Mesenchymal stem cell (in vitro differentiated cells and primary cell): ENCODE results near the gene CHRNA4.

Experiments used
- DNase-seq: peaks from one replicate; pipeline ENCODE4 v3.0.0-alpha.2; 2013
- H2AFZ ChIP-seq: one replicate; pipeline ENCODE4 v1.6.1; 2013; ENCODE audit warnings: low read depth, mild to moderate bottlenecking, control low read depth, inconsistent platforms, low read length, moderate library complexity
- H2AK5ac ChIP-seq: 2 replicates; pipeline ENCODE4 v1.6.1; 2013; ENCODE audit warnings: low read length, moderate library complexity, mild to moderate bottlenecking, inconsistent platforms; ENCODE audit not compliant: severe bottlenecking
- H2BK120ac ChIP-seq: one replicate; pipeline ENCODE4 v1.6.1; 2013; ENCODE audit warnings: low read depth, mild to moderate bottlenecking, inconsistent platforms, low read length, moderate library complexity
- H2BK12ac ChIP-seq, 2 experiments: one replicate each; pipeline ENCODE4 v1.6.1; 2013; ENCODE audit warnings: inconsistent platforms in 2 of 2, low read length in 2 of 2, mild to moderate bottlenecking in 2 of 2, moderate library complexity in 2 of 2, control low read depth in 1 of 2
- H2BK15ac ChIP-seq: one replicate; pipeline ENCODE4 v1.6.1; 2013; ENCODE audit warnings: mild to moderate bottlenecking, low read depth, inconsistent platforms; ENCODE audit not compliant: poor library complexity, severe bottlenecking
- H2BK5ac ChIP-seq: 2 replicates; pipeline ENCODE4 v1.6.1; 2013; ENCODE audit warnings: low read depth, mild to moderate bottlenecking, low read length, control low read depth, inconsistent platforms; ENCODE audit not compliant: poor library complexity, severe bottlenecking
- H3K14ac ChIP-seq, 2 experiments: one replicate each; pipeline ENCODE4 v1.6.1; 2013; ENCODE audit warnings: inconsistent platforms in 2 of 2, low read length in 2 of 2, control low read depth in 1 of 2, mild to moderate bottlenecking in 1 of 2, moderate library complexity in 1 of 2
- H3K18ac ChIP-seq, 2 experiments: one replicate each; pipeline ENCODE4 v1.6.1; 2013; ENCODE audit warnings: inconsistent platforms in 2 of 2, low read length in 2 of 2, control low read depth in 1 of 2, low read depth in 1 of 2, mild to moderate bottlenecking in 1 of 2
- H3K23ac ChIP-seq, 2 experiments: one replicate each; pipeline ENCODE4 v1.6.1; 2013; ENCODE audit warnings: inconsistent platforms in 2 of 2, low read length in 2 of 2, mild to moderate bottlenecking in 2 of 2, moderate library complexity in 2 of 2, control low read depth in 1 of 2
- H3K27ac ChIP-seq: 2 replicates; pipeline ENCODE4 v1.5.1; 2013; ENCODE audit warnings: mild to moderate bottlenecking, moderate library complexity, low read length, control low read depth, inconsistent platforms; ENCODE audit not compliant: poor library complexity, severe bottlenecking
- H3K27me3 ChIP-seq, 2 experiments: 2 replicates each; pipeline versions ENCODE4 v1.6.1 to v1.7.0; 2013; ENCODE audit warnings: low read length in 2 of 2, mild to moderate bottlenecking in 2 of 2, moderate library complexity in 2 of 2, control low read depth in 1 of 2, inconsistent platforms in 1 of 2; ENCODE audit not compliant: control insufficient read depth in 1 of 2, insufficient read depth in 1 of 2
- H3K36me3 ChIP-seq, 2 experiments: 2 replicates each; pipeline versions ENCODE4 v1.6.1 to v1.7.0; 2013; ENCODE audit warnings: low read length in 2 of 2, control low read depth in 1 of 2, inconsistent platforms in 1 of 2, low read depth in 1 of 2, mild to moderate bottlenecking in 1 of 2; ENCODE audit not compliant: insufficient read depth in 2 of 2, control insufficient read depth in 1 of 2
- H3K4ac ChIP-seq, 2 experiments: one replicate each; pipeline ENCODE4 v1.6.1; 2013; ENCODE audit warnings: inconsistent platforms in 2 of 2, low read length in 2 of 2, mild to moderate bottlenecking in 2 of 2, moderate library complexity in 2 of 2, control low read depth in 1 of 2, low read depth in 1 of 2
- H3K4me1 ChIP-seq: 2 replicates; pipeline ENCODE4 v1.6.1; 2013; ENCODE audit warnings: low read depth, low read length, control low read depth; ENCODE audit not compliant: control insufficient read depth, insufficient read depth
- H3K4me2 ChIP-seq: 2 replicates; pipeline ENCODE4 v1.6.1; 2013; ENCODE audit warnings: low read length, mild to moderate bottlenecking, inconsistent platforms; ENCODE audit not compliant: poor library complexity, severe bottlenecking
- H3K4me3 ChIP-seq, 2 experiments: 2 replicates each; pipeline versions ENCODE4 v1.5.1 to v1.7.0; 2013; ENCODE audit warnings: low read length in 2 of 2, mild to moderate bottlenecking in 2 of 2, control low read depth in 1 of 2, low read depth in 1 of 2; ENCODE audit not compliant: insufficient read depth in 1 of 2
- H3K79me1 ChIP-seq: replicated peaks from 2 replicates; pipeline ENCODE4 v1.6.1; 2013; ENCODE audit warnings: mild to moderate bottlenecking, control low read depth, low read length, inconsistent platforms; ENCODE audit not compliant: poor library complexity, severe bottlenecking
- H3K9ac ChIP-seq: 2 replicates; pipeline ENCODE4 v1.7.0; 2013; ENCODE audit warnings: mild to moderate bottlenecking, low read length, moderate library complexity
- H3K9me3 ChIP-seq: 2 replicates; pipeline ENCODE4 v1.7.0; 2013; ENCODE audit warnings: mild to moderate bottlenecking, low read length; ENCODE audit not compliant: control insufficient read depth
- H4K8ac ChIP-seq: one replicate; pipeline ENCODE4 v1.6.1; 2013; ENCODE audit warnings: inconsistent platforms, mild to moderate bottlenecking, low read length, moderate library complexity
- H4K91ac ChIP-seq: one replicate; pipeline ENCODE4 v1.6.1; 2013; ENCODE audit warnings: mild to moderate bottlenecking, low read length, inconsistent platforms
- WGBS: methylation state at CpG from one replicate; pipeline ENCODE4 v1.1.7; 2013; ENCODE audit warnings: mixed read lengths; 5-methylcytosine and 5-hydroxymethylcytosine counted together

The CHRNA4 gene

GRCh38 chr20:63375438-63375837, 14.3 kb upstream of the CHRNA4 start:
- Histone ChIP-seq H2AK5ac (no peak overlapping the region), H2BK5ac (no peak overlapping the region), H3K14ac (no peak overlapping the region), H3K4ac (no peak overlapping the region), H4K91ac (no peak overlapping the region), H3K4me3 (no peak overlapping the region), H3K27ac (no peak overlapping the region), H2BK15ac (no peak overlapping the region), H3K36me3 (no peaks in the 10 kb centered on the region), H3K9me3 (no peaks in the 10 kb centered on the region), H3K4me1 (peaks cover 9% of the 10 kb centered on the region), H2AFZ (no peak overlapping the region), H3K18ac (no peak overlapping the region), H3K9ac (no peak overlapping the region), H2BK120ac (no peak overlapping the region), H4K8ac (no peak overlapping the region), H3K27me3 (peaks cover 53 to 66% of the 10 kb centered on the region in 2 experiments), H3K79me1 (no peaks in the 10 kb centered on the region), H3K4me2 (no peak overlapping the region), H2BK12ac (no peak overlapping the region), H3K23ac (no peak overlapping the region)
- 79% methylated on average over 3 of the region's 3 CpGs for WGBS
- DNase-seq, result no peak

- H2BK15ac ChIP-seq, result no peak overlapping the region
- no peak overlapping the region for H2AK5ac ChIP-seq
- WGBS, result 78% methylated on average over 11 of the region's 12 CpGs
Observed at GRCh38 chr20:63374504-63374903, 13.4 kb upstream of the CHRNA4 start.

GRCh38 chr20:63373996-63374395, 12.8 kb upstream of the CHRNA4 start:
- no peak for DNase-seq
- WGBS, result 81% methylated on average over 19 of the region's 19 CpGs
- Histone ChIP-seq H3K14ac (no peak overlapping the region), H3K4ac (no peak overlapping the region), H3K27ac (no peak overlapping the region), H3K36me3 (no peaks in the 10 kb centered on the region), H2AFZ (no peak overlapping the region), H3K79me1 (no peaks in the 10 kb centered on the region), H3K27me3 (peaks cover 52 to 74% of the 10 kb centered on the region in 2 experiments), H4K91ac (no peak overlapping the region), H2AK5ac (no peak overlapping the region), H3K9ac (no peak overlapping the region), H3K4me1 (peaks cover 11% of the 10 kb centered on the region), H2BK12ac (no peak overlapping the region), H2BK120ac (no peak overlapping the region), H3K4me2 (no peak overlapping the region), H3K23ac (no peak overlapping the region), H3K18ac (no peak overlapping the region), H4K8ac (no peak overlapping the region), H2BK15ac (no peak overlapping the region), H3K9me3 (no peaks in the 10 kb centered on the region), H2BK5ac (no peak overlapping the region), H3K4me3 (no peak overlapping the region)

More at GRCh38 chr20:63374504-63374903, 13.4 kb upstream of the CHRNA4 start:
- Histone ChIP-seq H3K36me3 (no peaks in the 10 kb centered on the region), H2BK12ac (no peak overlapping the region), H3K27me3 (peaks cover 53 to 69% of the 10 kb centered on the region in 2 experiments), H3K79me1 (no peaks in the 10 kb centered on the region), H2AFZ (no peak overlapping the region), H2BK120ac (no peak overlapping the region), H4K91ac (no peak overlapping the region), H3K4me1 (peaks cover 11% of the 10 kb centered on the region), H4K8ac (no peak overlapping the region), H3K9ac (no peak overlapping the region), H2BK5ac (no peak overlapping the region), H3K9me3 (no peaks in the 10 kb centered on the region), H3K18ac (no peak overlapping the region), H3K4ac (no peak overlapping the region), H3K4me2 (no peak overlapping the region), H3K27ac (no peak overlapping the region), H3K14ac (no peak overlapping the region), H3K4me3 (no peak overlapping the region), H3K23ac (no peak overlapping the region)
- no peak for DNase-seq

- Histone ChIP-seq H2AFZ (no peak overlapping the region), H3K27ac (no peak overlapping the region), H2BK5ac (no peak overlapping the region), H3K4me2 (no peak overlapping the region), H4K8ac (no peak overlapping the region), H3K36me3 (no peaks in the 10 kb centered on the region), H3K79me1 (no peaks in the 10 kb centered on the region), H3K18ac (no peak overlapping the region), H2BK120ac (no peak overlapping the region), H3K23ac (no peak overlapping the region), H3K4me1 (peaks cover 11% of the 10 kb centered on the region), H3K4me3 (no peak overlapping the region), H3K14ac (no peak overlapping the region), H2AK5ac (no peak overlapping the region), H4K91ac (no peak overlapping the region), H2BK15ac (no peak overlapping the region), H2BK12ac (no peak overlapping the region), H3K4ac (no peak overlapping the region), H3K9me3 (no peaks in the 10 kb centered on the region), H3K9ac (no peak overlapping the region), H3K27me3 (peaks cover 45 to 76% of the 10 kb centered on the region in 2 experiments)
- no peak for DNase-seq
- WGBS, result 78% methylated on average over 34 of the region's 34 CpGs
Observed at GRCh38 chr20:63372971-63373885, 12.1 kb upstream of the CHRNA4 start.
